ENCODE data around the gene SLC39A9. TPM values are rescaled to one million over a fixed set of nuclear protein-coding genes. Genes with fewer than 3 reads are reported as not detected.
"Not testable (repeated sequence)": the region's sequence is repeated elsewhere in the genome, so short reads cannot be mapped to it uniquely, and the experiment has no call there.

Gene SLC39A9
- total RNA-seq, 6 donors from 2014 or later = 17.8 to 70.4 (median 54.0) TPM

DNA sequence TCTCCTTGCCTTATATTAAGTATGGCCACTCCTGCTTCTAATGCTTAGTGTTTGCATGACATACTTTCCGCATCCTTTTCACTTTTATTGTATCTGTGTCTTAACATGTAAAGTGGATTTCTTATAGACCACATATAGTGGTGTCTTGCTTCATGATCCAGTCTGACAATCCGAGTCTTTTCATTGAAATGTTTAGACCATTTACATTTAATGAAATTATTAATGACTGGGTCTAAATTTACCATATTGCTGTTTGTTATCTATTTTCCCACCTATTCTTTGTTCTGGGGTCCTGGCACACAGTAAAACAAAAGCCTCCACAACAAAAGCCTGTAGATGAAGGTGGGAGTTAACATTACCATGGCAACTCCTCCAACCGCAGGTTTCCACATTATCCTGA lies 23.3 kb upstream of the SLC39A9 start:
- Histone ChIP-seq H3K36me3 (peaks cover 0 to 35% (median 11%) of the 10 kb centered on the region in 4 donors), H3K27ac (no peak overlapping the region), H3K4me3 (no peak overlapping the region), H3K4me1 (no peaks in the 10 kb centered on the region), H3K27me3 (no peaks in the 10 kb centered on the region), H3K9me3 (peaks cover 0 to 4% (median 2%) of the 10 kb centered on the region in 4 donors)
- TF ChIP-seq EP300 (IDR thresholded peaks at IDR 0.05) (no peak), POLR2A (IDR thresholded peaks at IDR 0.05) (no peak), CTCF (IDR thresholded peaks at IDR 0.05) (no peak), POLR2AphosphoS5 (IDR thresholded peaks at IDR 0.05) (no peak)
- WGBS, 2 donors = 84 to 100% methylated on average over 3 of the region's 3 CpGs
- ATAC-seq (ENCODE audit: low FRiP score in 2 of 2) = no peak
- DNase-seq = no peak

DNA sequence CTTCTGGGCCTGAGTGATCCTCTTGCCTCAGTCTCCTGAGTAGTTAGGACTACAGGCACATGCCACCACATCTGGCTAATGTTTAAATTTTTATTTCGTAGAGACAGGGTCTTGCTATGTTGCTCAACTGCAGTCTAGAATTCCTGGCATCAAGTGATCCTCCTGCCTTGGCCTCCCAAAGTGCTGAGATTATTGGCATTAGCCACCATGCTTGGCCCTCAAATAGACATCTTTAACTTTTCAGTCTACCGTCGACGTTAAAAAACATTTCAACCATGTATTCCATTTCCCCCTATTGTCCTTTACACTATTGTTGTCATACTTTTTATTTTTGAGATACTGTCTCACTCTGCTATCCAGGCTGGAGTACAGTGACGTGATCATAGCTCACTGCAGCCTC lies 22.8 kb upstream of the SLC39A9 start:
- H3K27ac ChIP-seq = no peak overlapping the region
- WGBS, 2 donors = 94 to 97% methylated on average over 5 of the region's 5 CpGs

GRCh38 chr14:69376439-69376838 lies 22.1 kb upstream of the SLC39A9 start:
- ATAC-seq (ENCODE audit: low FRiP score in 2 of 2) (peak in 1 of 2 donors; percentile 40), DNase-seq (no peak)
- Histone ChIP-seq H3K4me1 (no peaks in the 10 kb centered on the region), H3K9me3 (peaks cover 0 to 4% (median 2%) of the 10 kb centered on the region in 4 donors), H3K36me3 (peaks cover 0 to 44% (median 11%) of the 10 kb centered on the region in 4 donors), H3K4me3 (no peak overlapping the region), H3K27ac (no peak overlapping the region), H3K27me3 (no peaks in the 10 kb centered on the region)
- TF ChIP-seq EP300 (IDR thresholded peaks at IDR 0.05) (no peak), CTCF (IDR thresholded peaks at IDR 0.05) (no peak), POLR2AphosphoS5 (IDR thresholded peaks at IDR 0.05) (no peak), POLR2A (IDR thresholded peaks at IDR 0.05) (no peak)

More for the DNA sequence above, 22.8 kb upstream of the SLC39A9 start:
- Histone ChIP-seq H3K4me3 (no peak overlapping the region), H3K36me3 (peaks cover 0 to 40% (median 11%) of the 10 kb centered on the region in 4 donors), H3K27me3 (no peaks in the 10 kb centered on the region), H3K9me3 (peaks cover 0 to 4% (median 2%) of the 10 kb centered on the region in 4 donors), H3K4me1 (no peaks in the 10 kb centered on the region)
- DNase-seq = no peak
- TF ChIP-seq CTCF (IDR thresholded peaks at IDR 0.05) (no peak), EP300 (IDR thresholded peaks at IDR 0.05) (no peak), POLR2AphosphoS5 (IDR thresholded peaks at IDR 0.05) (no peak), POLR2A (IDR thresholded peaks at IDR 0.05) (no peak)
- ATAC-seq (ENCODE audit: low FRiP score in 2 of 2) = no peak

- H3K4me3 ChIP-seq = no peak overlapping the region
- peaks cover 0 to 4% (median 2%) of the 10 kb centered on the region in 4 donors for H3K9me3 ChIP-seq
- no peaks in the 10 kb centered on the region for H3K4me1 ChIP-seq
- 80 to 87% methylated on average over 2 of the region's 2 CpGs for WGBS, 2 donors
- no peak for ATAC-seq (ENCODE audit: low FRiP score in 2 of 2)
- H3K27me3 ChIP-seq = no peaks in the 10 kb centered on the region
- no peak for TF ChIP-seq POLR2AphosphoS5 (IDR thresholded peaks at IDR 0.05)
- H3K36me3 ChIP-seq = peaks cover 0 to 54% (median 11%) of the 10 kb centered on the region in 4 donors
- H3K27ac ChIP-seq = no peak overlapping the region
- no peak for DNase-seq
These were observed 20.2 kb upstream of the SLC39A9 start for GRCh38 chr14:69378274-69378673.

- H3K4me3 ChIP-seq = no peak overlapping the region
- peaks cover 9 to 80% (median 21%) of the 10 kb centered on the region in 4 donors for H3K36me3 ChIP-seq
- TF ChIP-seq POLR2A (IDR thresholded peaks at IDR 0.05) (no peak), POLR2AphosphoS5 (IDR thresholded peaks at IDR 0.05) (no peak), CTCF (IDR thresholded peaks at IDR 0.05) (no peak), EP300 (IDR thresholded peaks at IDR 0.05) (no peak)
- H3K27ac ChIP-seq = no peak overlapping the region
- ATAC-seq (ENCODE audit: low FRiP score in 2 of 2) = no peak
- no peaks in the 10 kb centered on the region for H3K27me3 ChIP-seq
- peaks cover 0 to 8% (median 1%) of the 10 kb centered on the region in 4 donors for H3K4me1 ChIP-seq
- no peak for DNase-seq
- 72 to 77% methylated on average over 3 of the region's 3 CpGs for WGBS, 2 donors
- H3K9me3 ChIP-seq = no peaks in the 10 kb centered on the region
These were observed 11.2 kb upstream of the SLC39A9 start for GRCh38 chr14:69387311-69387710.

DNA sequence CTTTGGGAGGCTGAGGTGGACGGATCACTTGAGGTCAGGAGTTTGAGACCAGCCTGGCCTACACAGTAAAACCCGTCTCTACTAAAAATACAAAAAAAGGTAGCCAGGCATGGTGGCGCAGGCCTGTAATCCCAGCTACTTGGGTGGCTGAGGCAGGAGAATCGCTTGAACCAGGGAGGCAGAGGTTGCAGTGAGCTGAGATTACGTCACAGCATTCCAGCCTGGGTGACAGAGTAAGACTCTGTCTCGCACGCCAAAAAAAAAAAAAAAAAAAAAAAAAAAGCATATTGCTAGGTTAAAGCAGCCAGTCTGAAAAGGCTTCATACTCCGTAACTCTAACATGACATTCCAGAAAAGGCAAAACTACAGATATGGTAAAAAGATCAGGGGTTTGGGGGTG lies 7.1 kb upstream of the SLC39A9 start:
- H3K4me1 ChIP-seq = peaks cover 3 to 15% (median 9%) of the 10 kb centered on the region in 4 donors
- not testable (repeated sequence) for H3K27me3 ChIP-seq; ATAC-seq (ENCODE audit: low FRiP score in 2 of 2); H3K4me3 ChIP-seq; DNase-seq; H3K27ac ChIP-seq; H3K9me3 ChIP-seq
- H3K36me3 ChIP-seq = peaks cover 14 to 88% (median 42%) of the 10 kb centered on the region in 4 donors
- 87 to 89% methylated on average over 8 of the region's 8 CpGs for WGBS, 2 donors
